ENCODE results near the gene EYS. TPM values are rescaled to one million over a fixed set of nuclear protein-coding genes. Genes with fewer than 3 reads are reported as not detected.

The EYS gene
- total and polyA plus RNA-seq, 9 of the 15 experiments (the other 6 are each of a cell fraction or from before 2014, with no cell fraction given), result 0.03 to 0.36 (median 0.10) TPM; not detected in 2

- H3K36me3 ChIP-seq (ENCODE audit: control insufficient read depth, insufficient read depth, low read length), result no peaks in the 10 kb centered on the region
- BruUV-seq (replicated peaks), result no TSS peak
- in situ Hi-C loops (cut with MboI), result no loop called here
- H3K9ac ChIP-seq (ENCODE audit: insufficient read depth in 1 of 2, low read depth in 2 of 2, low read length in 2 of 2), result no peak overlapping the region
- H3K79me2 ChIP-seq (ENCODE audit: control insufficient read depth, insufficient read depth, low read length), result no peaks in the 10 kb centered on the region
- no peaks in the 10 kb centered on the region for H4K20me1 ChIP-seq (replicated peaks; ENCODE audit: control insufficient read depth, insufficient read depth, low read length)
- no peaks in the 10 kb centered on the region for H3K27me3 ChIP-seq (ENCODE audit: control insufficient read depth in 2 of 2, insufficient read depth in 2 of 2, low read length in 2 of 2)
- intact Hi-C loops (cut with micrococcal nuclease), result no loop called here
- H3K9me3 ChIP-seq (replicated peaks; ENCODE audit: control insufficient read depth, insufficient read depth, low read depth, low read length), result no peaks in the 10 kb centered on the region
- H3K4me3 ChIP-seq, result no peak overlapping the region
- no peak for FAIRE-seq
- no peak overlapping the region for H3K4me2 ChIP-seq (ENCODE audit: insufficient read depth, low read length)
- H3K27ac ChIP-seq (ENCODE audit: extremely low read depth, low read depth, low read length), result no peak overlapping the region
- CTCF ChIA-PET (ENCODE audit: low intra/inter-chr PET ratio), result no interaction called here
- POLR2A ChIA-PET, result no interaction called here
- 0% methylated on average over 1 of the region's 1 CpG for WGBS (ENCODE audit: insufficient coverage, low coverage, missing lambda C conversion rate)
- H2AFZ ChIP-seq (ENCODE audit: low read depth, low read length), result no peak overlapping the region
- H3K9me1 ChIP-seq (ENCODE audit: control insufficient read depth, insufficient read depth, low read length), result no peaks in the 10 kb centered on the region
- H3K4me1 ChIP-seq (replicated peaks in 1 of 2; ENCODE audit: control insufficient read depth in 2 of 2, insufficient read depth in 2 of 2, low read length in 2 of 2), result no peaks in the 10 kb centered on the region
- DNase-seq (ENCODE audit: extremely low read depth in 1 of 4, low spot score in 3 of 4), result no peak
- no peak for ATAC-seq
- no peak for TF ChIP-seq ZNF24 (IDR thresholded peaks at IDR 0.05)
- no peak for TF ChIP-seq ZBTB12 (CRISPR knock-in tag; IDR thresholded peaks at IDR 0.05)
- TF ChIP-seq NR4A1 (CRISPR knock-in tag; IDR thresholded peaks at IDR 0.05), result no peak
- TF ChIP-seq NR4A1 (tag; IDR thresholded peaks at IDR 0.05), result no peak
- TF ChIP-seq HNRNPK (IDR thresholded peaks at IDR 0.05; ENCODE audit: low read depth, low read length, poor library complexity, severe bottlenecking), result no peak
- no peak for TF ChIP-seq ZBTB17 (CRISPR knock-in tag; IDR thresholded peaks at IDR 0.05)
- TF ChIP-seq ZNF79 (CRISPR knock-in tag; IDR thresholded peaks at IDR 0.05; ENCODE audit: low read depth), result no peak
- TF ChIP-seq UBTF (IDR thresholded peaks at IDR 0.05; ENCODE audit: borderline replicate concordance in 1 of 2, low read depth in 2 of 2, low read length in 2 of 2), result no peak
- no peak for TF ChIP-seq MITF (IDR thresholded peaks at IDR 0.05)
- no peak for TF ChIP-seq THRA (IDR thresholded peaks at IDR 0.05)
- no peak for TF ChIP-seq ZNF41 (CRISPR knock-in tag; conservative IDR thresholded peaks at IDR 0.05)
- no peak for TF ChIP-seq ZNF395 (CRISPR knock-in tag; IDR thresholded peaks at IDR 0.05)
- no peak for TF ChIP-seq BRCA1 (IDR thresholded peaks at IDR 0.05)
- TF ChIP-seq BRCA1 (CRISPR knock-in tag; IDR thresholded peaks at IDR 0.05), result no peak
- TF ChIP-seq ZNF384 (IDR thresholded peaks at IDR 0.05; ENCODE audit: low read depth, low read length), result no peak
- TF ChIP-seq TAF1 (IDR thresholded peaks at IDR 0.05; ENCODE audit: control insufficient read depth, extremely low read depth, insufficient read depth, low read length, severe bottlenecking), result no peak
Measured at GRCh38 chr6:64811119-64811518, 895.9 kb downstream of the EYS start.
